Stimulated activated CD8-positive, alpha-beta memory T cell treated with anti-CD3 and anti-CD28 coated beads, Interleukin-7, amount 100 ng/mL, for 24 hours (primary cell): ENCODE measurements around the gene CORO6.
A peak's percentile ranks its signal among the peaks of the same experiment; 100 is the strongest.

Experiments
- DNase-seq: peaks from one replicate; pipeline ENCODE4 v3.0.0-alpha.2; 2020; ENCODE audit warnings: low read depth

Gene CORO6

DNA sequence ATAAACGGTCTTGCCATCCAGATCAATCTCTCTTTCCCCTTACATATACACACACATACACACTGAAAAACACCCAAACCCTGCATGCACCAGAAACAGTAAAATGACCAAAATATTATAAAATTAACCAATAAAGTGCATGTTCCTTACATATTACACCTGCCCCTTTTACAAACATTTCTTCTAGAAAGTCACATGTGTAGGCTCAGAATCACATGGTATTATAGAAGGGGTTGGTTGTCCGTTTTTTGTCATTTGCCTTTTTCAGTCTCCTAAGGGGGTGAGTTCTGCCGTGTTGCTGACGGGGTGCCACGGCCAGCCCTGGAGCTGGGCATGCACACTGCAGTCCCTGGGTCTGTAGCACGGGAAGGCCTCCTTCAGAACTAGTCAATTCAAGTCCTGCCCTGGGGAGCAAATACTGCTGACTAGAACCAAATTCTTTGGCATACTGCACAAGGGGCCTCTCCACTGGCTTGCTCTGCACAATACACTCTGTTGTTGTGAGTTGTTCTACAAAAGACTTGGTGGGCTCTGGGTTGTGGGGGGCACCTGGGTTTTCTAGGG is 8.0 kb upstream of the CORO6 start:
- no peak for DNase-seq

GRCh38 chr17:29629839-29630238 is 7.1 kb upstream of the CORO6 start:
- no peak for DNase-seq

DNA sequence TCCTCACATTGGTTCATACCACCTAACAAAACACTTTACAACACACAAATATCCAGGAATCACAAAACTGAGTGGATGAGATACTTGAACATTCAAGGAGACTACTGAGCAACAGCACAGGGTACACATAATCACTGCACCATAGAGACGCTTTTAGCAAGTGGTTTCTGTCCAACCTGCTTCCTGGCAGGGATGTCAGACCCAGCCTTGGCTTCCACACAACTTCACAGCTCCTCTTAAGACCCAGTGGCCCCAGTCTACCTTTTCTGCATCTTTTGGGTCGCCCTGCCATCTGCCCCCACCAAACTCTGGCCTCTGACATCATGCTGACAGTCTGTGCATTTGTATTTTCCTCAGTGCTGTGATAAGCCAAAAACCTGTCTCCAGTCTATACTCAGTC is 5.9 kb upstream of the CORO6 start:
- no peak for DNase-seq

DNA sequence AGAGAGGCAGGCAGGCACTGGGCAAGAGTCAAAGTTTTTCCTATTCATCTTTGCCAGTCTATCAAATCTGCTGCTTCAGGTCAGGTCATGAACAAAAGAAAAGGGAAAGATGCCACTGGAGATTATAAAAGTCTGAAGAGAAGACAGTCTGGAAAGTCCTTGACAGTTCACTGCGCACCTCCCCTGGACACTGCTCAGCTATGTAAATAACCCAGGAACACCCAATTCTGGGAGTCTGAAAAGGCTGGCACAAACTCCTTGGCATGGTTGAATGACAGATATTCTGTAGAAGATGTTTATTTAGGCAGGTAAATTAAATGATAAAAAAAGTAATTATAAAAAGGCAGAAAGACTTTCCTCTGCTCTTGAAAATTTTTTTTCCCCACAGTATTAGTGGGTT is 5.2 kb upstream of the CORO6 start:
- no peak for DNase-seq

- no peak for DNase-seq
These were observed 2.5 kb upstream of the CORO6 start for GRCh38 chr17:29625037-29625750.

DNA sequence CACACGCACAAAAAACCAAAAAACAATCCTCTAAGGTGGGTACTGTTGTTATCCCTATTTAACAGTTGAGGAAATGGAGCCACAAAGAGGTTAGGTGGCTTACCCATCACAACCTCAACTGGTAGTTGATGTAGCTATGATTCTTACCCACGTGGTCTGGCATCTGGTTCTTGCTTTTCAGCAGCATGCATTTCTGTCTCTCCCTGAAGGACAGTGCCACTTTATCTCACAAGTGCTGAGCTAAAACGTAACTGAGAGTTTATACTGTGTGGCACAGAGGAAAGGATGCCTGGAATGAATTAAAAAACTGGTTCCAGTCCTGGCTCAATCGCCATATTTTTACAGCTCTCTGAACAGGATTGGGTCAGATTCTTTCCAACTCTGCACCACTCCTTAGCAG is 1.9 kb upstream of the CORO6 start:
- DNase-seq, result no peak

DNA sequence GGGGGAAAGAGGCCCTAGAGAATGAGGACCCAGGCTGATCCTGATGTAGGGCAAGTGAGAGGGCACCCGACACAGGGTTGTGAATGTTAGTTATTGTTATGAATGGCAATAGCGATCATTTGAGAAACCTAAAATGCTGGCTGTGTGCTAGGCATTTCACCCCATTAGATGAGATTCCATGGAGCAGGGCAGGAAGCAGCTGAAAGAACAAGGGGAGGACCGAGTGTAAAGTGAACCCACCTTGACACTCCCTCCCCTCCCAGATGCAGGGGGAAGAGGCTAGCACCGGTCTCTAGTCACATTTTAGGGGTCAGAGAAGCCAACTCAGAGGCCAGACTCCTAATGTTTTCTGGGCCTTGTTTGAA is 553 bp upstream of the CORO6 start:
- no peak for DNase-seq

- no peak for DNase-seq
These were observed 939 bp downstream of the CORO6 start for GRCh38 chr17:29621751-29622194.

GRCh38 chr17:29620779-29621500 is 1.8 kb downstream of the CORO6 start:
- no peak for DNase-seq

- DNase-seq, result no peak
These were observed 2.4 kb downstream of the CORO6 start for GRCh38 chr17:29620271-29620670.

DNA sequence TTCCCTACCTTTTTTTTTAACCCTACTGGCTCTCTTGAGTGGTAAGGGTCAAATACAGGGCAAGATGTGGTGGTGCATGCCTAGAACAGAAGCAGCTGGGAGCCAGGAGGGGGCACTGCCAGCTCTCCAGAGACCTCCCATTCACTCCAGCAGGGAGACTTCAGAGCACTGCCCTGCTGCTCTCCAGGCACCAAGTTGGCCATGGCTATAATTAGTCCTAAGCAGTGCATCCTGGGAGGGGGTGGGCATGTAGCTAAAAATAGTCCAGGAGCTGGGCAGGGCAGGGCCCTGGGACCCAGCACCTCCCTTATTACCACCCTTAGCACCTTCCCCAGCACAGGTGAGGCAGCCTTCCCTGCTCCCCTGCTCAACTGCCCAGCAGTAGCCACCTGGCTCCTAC is 3.5 kb downstream of the CORO6 start:
- no peak for DNase-seq

DNA sequence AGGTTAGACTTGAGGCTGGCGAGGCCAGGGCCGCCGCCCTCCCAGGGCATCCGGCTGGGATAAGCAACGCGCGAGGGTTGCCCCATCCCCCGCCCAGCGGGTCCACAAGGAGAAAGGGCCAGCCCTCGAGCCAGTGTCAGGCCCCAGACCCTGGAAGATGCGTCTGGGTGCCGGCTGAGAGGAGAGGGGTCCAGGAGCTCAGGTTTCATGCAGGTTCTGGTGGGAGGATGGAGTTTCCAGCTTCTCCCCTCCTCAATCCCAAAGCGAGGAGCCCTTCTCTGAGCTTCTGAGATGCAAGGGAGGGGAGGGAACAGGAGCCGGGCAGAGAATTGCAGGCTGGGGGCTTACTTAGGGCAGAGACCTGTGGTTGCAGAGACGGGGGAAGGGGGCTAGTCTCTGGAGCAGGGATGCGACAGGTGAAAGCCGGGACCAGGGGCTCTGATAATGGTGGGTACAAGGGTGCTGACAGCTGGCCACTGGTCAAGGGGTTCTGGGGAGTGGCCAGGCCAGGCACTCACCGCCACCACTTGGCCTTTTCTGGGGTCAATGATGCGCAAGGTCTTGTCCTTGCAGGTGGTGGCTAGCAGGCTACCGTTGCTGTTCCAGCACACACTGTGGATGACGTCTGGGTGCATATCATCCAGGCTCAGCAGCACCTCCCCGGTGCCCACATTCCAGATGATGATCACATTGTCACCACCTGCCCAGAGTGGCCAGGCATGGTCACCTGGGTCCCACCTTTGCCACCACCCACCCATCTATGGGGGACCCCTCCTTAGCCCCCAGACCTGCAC is 4.2 kb downstream of the CORO6 start:
- DNase-seq, result no peak

DNA sequence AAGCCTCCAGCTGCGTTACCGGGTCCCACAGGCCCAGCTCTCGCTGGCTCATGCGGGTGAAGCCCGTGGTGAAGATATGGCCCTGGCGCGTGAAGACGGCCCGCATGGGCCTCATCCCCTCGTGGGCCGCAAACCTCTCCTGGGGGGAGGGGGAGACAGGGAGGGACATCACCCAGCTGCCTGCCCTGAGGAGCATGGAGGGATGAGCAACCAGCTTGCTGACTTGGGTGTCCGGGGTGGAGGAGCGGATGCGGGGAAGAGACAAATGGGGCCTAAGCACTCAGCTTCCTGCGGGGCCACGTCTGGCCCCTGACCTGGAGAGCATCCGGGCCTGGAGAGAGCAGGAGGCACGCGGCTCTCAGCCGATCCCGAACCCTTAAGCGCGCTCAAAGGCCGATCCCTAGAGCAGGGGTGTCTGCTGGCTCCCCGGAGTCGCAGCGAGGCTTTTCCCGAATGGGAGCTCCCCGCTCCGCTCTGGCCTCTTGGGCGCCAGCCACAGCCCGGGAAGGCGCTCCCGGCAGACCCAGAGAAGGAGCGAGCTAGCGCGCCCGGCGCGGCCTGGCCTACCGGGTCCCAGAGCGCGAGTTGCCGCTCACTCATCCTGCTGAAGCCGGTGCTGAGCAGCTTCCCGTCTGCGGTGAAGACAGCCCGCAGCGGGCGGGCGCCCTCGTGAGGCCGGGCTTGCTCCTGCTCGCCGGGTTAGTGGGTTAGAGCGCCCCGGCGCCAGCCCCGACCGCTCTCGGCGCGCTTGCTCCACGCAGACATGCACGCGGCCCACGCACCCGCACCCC is 5.0 kb downstream of the CORO6 start:
- peak; percentile 73 for DNase-seq

DNA sequence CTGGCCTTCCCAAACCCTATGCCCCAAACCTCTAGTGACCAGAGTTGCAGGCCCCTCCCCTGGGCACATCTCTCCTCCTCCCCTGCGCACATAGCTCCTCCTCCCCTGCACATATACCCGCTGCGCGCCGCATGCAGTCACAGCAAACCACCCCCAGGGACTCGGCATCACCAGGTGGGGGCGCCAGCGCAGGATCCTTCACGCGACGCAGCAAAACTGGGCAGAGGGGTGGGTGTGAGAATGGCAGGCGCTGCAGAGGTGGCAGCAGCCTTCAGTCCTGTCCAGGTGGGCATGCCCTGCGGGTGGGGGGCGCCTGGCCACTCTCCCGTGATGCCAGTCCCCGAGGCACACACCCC is 5.6 kb downstream of the CORO6 start:
- DNase-seq, result peak; percentile 83

GRCh38 chr17:29616300-29617048 is 6.2 kb downstream of the CORO6 start:
- no peak for DNase-seq

- DNase-seq, result peak; percentile 59
These were observed 7.0 kb downstream of the CORO6 start for GRCh38 chr17:29615492-29616299.

- DNase-seq, result no peak
These were observed 7.7 kb downstream of the CORO6 start for GRCh38 chr17:29615048-29615385.

- DNase-seq, result no peak
These were observed 8.2 kb downstream of the CORO6 start for GRCh38 chr17:29614349-29615047.

- no peak for DNase-seq
These were observed 8.9 kb downstream of the CORO6 start for GRCh38 chr17:29613856-29614255.

GRCh38 chr17:29613352-29613837 is 9.3 kb downstream of the CORO6 start:
- peak; percentile 90 for DNase-seq
